ENCODE results near the gene TAF15.

TAF15 gene

GRCh38 chr17:35808962-35809854, at the start of gene TAF15:
Gene TAF15, plus strand, starts transcription at chr17:35809484. Its CDS starts 86 bp downstream, at chr17:35809570.
- DNase-seq (ENCODE audit: low read depth in 2 of 2) = peak; percentile 93

DNA sequence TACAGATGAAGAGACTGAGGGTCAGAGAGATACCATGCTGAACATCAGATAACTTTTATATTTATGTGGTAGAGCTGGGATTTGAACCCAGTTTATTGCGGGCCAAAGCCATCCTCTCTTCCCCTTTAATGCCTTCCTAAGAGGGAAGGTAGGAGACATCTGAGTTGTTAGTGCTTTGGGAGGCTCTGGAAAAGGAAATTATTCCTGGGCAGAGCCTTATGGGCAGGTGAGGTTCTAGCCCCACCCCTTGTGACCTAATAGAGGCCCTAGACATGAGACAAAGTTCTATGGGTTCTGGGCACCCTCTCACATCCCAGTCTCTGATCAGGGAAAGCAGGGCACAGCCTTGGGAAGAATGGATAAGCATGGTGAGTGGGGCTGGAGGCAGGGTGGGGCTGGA, 48.7 kb upstream of the TAF15 start, which contains the start of gene C17orf50:
TSS of gene C17orf50 (plus strand) at position 301 of the 400 bp plus-strand sequence. CDS start at position 356, 55 bp downstream.
- no peak for DNase-seq (ENCODE audit: low read depth in 2 of 2)

GRCh38 chr17:35761601-35762000, 47.7 kb upstream of the TAF15 start:
- no peak for DNase-seq (ENCODE audit: low read depth in 2 of 2)

GRCh38 chr17:35763767-35764122, 45.5 kb upstream of the TAF15 start:
- no peak for DNase-seq (ENCODE audit: low read depth in 2 of 2)

- peak; percentile 69 to 76 for DNase-seq (ENCODE audit: low read depth in 2 of 2)
These were observed 44.9 kb upstream of the TAF15 start for GRCh38 chr17:35764123-35764991.

DNA sequence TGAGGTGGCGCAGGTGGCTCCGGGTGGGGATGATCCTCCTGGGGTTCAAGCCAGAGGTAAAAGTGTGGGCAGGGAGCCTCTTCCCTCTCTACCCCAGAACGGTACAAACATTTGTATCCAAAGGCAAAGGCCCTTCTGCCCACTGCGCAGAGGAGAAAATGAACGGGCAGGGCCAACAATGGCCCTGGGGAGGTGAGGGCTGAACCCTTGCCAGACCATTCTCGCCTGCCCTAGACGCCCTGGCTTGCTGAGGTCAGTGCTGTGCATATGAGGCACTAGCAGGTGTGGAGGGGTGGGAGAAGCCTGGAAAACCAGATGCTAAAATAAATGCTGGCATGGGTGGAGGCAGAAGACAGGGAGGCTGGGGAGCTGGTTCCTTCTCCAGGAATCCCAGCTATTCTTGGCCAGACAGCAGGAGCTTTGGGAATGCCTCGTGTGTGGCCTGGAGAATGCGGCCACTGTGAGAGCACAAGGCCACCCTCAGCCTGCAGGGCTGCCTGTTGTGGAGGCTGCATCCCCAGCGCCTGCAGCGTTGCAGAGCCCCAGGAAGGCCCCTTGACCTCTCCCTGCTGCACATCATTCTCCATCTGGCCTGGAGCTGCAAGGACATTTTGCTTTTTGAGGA, 44.1 kb upstream of the TAF15 start:
- DNase-seq (ENCODE audit: low read depth in 2 of 2) = no peak

DNA sequence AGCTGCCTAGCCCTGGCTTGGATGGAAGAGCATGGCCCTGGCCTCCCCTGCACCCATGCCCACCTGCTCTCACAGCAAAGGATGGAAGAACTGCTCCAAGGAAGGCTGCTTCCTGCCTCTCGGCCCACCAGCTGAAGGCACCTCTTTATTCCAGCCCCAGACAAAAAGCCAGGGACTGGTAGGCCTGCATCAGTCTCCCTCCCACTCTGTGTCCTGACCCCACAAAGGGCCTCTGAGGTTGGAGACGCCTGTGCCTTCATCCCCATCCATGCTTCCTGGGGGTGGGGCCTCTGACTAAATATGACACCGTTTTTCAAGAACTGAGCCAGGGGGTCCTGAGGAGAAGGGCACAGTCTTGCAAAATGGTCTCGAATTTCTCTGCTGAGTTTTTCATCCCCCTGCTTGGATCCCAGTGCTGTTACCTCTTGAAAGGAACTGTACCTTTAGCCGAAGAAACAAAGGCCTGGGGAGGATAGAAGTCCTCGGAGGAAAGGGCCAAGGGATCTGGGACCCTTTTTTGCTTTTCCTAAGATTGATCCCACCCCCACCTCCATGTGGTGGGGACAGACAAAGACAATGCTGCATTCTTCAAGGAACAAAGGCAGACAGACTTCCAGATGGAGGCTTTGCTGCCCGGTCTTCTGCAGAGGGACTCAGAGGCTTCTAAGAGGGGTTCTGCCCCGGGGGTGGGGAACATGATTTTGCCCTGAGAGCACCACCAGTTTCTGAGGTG, 43.4 kb upstream of the TAF15 start:
- no peak for DNase-seq (ENCODE audit: low read depth in 2 of 2)

DNA sequence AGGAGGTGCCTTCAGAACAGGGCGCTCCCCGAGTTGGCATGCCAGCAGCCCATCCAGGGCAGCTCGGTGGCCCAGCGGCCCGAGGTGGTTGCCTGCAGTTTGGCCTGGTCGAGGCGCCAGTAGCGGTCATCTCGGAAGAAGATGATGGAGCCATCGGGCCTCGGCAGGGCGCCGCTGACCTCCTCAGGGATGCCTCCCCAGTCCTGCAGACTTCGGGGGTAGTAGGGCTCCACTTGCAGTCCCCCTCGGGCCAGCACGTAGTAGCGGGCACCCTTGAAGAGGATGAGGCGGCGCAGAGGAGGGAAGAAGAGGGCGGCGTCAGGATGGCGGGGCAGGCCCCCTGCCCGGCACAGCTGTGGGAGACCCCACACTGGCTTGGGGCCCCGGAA, 42.8 kb upstream of the TAF15 start:
- DNase-seq (ENCODE audit: low read depth in 2 of 2) = no peak

DNA sequence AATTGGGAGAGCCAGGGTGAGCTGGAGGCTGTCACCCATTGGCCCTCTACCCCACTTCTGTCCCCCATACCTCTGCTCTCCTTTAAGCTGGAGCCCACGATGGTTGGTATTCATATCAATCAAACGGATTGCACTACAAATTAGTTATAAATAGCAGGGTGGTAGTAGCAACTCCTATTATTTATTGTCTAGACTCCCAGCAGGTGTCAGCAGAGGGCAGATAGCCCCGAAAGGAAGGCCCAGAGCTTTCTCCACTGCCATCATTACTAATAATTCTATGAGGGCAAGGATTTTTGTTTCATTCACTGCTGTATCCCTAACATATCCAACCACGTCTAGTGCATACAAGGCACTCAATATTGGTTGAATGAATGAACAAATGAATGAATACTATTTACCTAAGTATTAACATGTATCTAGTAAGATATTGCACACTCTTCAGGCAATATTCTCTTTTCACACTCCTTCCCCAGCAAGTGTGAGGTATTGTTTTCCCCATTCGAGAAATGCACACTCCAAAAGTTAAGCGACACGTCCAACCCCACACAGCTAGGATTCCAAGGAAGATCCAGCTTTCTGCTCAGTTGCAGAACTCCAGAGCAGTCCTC, 42.3 kb upstream of the TAF15 start:
- no peak for DNase-seq (ENCODE audit: low read depth in 2 of 2)

DNA sequence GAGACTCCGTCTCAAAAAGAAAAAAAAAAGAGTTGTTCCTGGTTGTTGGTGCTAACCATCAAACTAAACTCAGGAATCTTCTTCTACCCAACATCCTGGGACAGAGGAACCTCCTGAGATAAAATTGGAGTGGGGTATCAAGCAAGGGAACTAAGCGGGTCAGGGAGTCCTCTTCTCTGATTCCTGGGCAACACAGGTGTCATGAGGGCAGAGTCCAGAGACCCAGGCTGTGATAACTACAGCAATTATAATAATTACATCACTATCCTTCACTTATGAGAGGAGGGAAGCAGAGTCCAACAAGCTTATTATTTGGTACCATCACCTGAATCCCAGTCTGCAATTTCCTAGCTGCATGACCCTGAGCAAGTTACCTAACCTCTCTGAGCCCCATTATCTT, 40.5 kb upstream of the TAF15 start:
- no peak for DNase-seq (ENCODE audit: low read depth in 2 of 2)

DNA sequence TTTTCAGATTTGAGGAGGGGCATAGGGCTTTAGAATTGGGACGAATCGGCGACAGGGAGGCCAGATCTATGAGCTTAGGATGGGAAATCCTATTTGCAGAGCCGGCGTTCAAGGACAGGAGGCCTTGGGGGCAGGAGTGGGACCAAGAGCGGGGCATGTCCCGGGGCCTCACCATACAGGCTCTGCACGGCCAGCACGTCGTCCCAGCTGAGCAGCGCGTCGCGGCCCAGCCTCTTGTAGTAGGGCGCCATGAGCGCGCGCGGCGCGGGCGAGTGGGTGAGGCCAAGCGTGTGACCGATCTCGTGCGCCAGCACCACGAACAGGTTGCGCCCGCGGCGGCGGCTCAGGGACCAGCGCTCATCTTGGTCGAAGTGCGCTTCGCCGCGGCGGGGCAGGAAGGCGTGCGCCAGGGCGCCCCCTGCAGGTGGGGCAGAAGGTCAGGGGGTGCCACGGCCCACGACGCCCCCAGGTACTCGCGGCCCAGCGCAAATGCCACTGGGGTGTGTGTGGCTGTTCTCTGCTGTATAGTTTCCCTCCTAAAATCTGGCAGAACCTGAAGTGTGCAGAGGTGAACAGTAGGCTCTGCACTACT, 39.3 kb upstream of the TAF15 start:
- no peak for DNase-seq (ENCODE audit: low read depth in 2 of 2)

GRCh38 chr17:35773129-35773528, 36.2 kb upstream of the TAF15 start:
- DNase-seq (ENCODE audit: low read depth in 2 of 2) = no peak

GRCh38 chr17:35773679-35774425, 35.4 kb upstream of the TAF15 start:
- no peak for DNase-seq (ENCODE audit: low read depth in 2 of 2)

DNA sequence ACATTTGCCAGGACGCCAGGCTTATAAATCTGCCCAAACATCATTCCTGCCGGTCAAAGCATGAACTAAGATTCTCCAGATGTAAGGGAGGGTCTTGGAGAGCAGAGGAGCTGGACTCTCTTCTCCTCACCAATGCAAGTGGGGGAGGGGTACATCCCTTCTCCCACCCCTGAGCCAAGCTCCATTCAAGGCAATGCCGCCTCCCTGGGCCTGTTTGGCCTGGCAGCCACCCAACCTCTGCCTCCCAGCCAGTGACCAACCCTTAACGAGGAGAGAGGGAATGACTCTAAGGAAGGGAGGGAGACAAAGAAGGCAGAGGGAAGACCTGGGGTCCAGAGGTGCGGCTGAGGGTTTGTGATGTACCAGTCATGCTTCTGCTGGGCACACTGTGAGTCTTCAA, 34.8 kb upstream of the TAF15 start:
- no peak for DNase-seq (ENCODE audit: low read depth in 2 of 2)

DNA sequence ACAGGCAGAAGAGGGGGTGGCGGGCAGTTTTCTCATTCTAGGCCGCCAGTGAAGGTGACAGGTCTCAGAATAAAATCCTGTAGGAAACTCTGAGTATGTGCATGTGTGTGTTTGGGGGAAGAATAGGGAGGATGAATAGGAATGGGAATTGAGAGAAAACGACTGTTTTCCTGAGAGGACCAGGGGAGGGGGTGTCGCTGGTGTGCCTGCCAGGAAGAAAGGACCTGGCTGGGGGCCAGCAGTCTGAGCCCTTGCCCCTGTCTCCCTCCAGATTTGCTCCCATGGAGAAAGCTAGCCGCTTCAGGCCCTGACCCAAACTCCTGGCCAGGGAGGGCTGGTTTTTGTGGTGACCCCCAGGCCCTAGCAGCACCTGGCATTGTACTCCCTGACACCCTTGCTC, 34.2 kb upstream of the TAF15 start:
- no peak for DNase-seq (ENCODE audit: low read depth in 2 of 2)

GRCh38 chr17:35775583-35775982, 33.7 kb upstream of the TAF15 start:
- DNase-seq (ENCODE audit: low read depth in 2 of 2) = no peak

GRCh38 chr17:35778641-35779196, 30.6 kb upstream of the TAF15 start:
- no peak for DNase-seq (ENCODE audit: low read depth in 2 of 2)

DNA sequence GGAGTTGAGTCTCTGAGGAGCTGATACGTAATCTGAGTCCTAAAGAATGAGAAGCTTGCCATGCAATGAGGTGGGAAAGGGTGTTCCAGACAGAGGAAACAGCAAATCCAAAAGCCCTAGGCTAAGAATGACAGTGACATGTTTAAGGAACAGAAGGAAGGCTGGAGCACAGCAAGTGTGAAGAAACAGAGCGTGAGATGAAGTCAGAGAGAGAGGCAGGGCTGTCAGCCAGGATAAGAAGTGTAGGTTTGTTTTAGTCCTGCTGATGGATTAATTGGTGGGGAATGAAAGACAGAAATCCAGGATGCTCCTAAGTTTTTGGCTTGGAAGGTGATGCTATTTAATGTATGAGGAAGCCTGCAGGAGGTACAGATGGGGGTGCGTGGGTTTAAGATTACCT, 28.3 kb upstream of the TAF15 start:
- no peak for DNase-seq (ENCODE audit: low read depth in 2 of 2)

GRCh38 chr17:35784895-35785294, 24.4 kb upstream of the TAF15 start:
- no peak for DNase-seq (ENCODE audit: low read depth in 2 of 2)

DNA sequence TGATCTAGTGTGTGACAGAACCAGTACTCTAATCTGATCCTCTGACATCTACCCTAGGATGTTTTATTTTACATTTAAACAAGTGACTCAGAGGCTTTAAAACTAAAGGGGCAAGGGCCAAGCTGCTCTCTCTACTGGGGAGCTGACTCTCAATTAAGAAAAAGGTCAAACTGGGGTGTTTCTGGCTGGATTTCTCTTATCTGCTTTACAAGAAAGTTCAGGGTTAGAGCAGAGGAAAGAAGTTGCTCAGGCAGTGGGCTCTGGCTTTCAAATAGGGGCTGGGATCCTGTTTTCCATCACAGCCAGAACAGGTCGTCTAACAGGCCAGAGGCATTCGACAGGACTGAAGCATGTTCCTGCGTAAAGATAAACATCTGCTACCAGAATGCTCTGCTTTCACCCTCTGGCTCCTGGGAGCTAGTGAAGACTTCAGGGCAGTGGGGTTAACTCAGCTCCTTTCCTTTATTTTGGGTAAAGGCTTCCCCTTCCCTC, 22.3 kb upstream of the TAF15 start:
- DNase-seq (ENCODE audit: low read depth in 2 of 2) = no peak

All from stimulated activated CD8-positive, alpha-beta memory T cell treated with anti-CD3 and anti-CD28 coated beads, Interleukin-15, amount 100 ng/mL, for 4 hours (primary cell).